GM12878 (cell line): ENCODE results near the gene ATP10D.

Experiments used
- ZNF384 ChIP-seq: IDR thresholded peaks from 2 replicates; pipeline ENCODE4 v1.6.1; 2012; ENCODE audit warnings: low read depth, mild to moderate bottlenecking, low read length, improper control_type of control experiment, borderline replicate concordance
- TF ChIP-seq, protein P1 (sequence below): fragments of 450-650 bp; IDR thresholded peaks from 2 replicates; pipeline ENCODE4 v1.6.1; 2014; ENCODE audit warnings: mild to moderate bottlenecking

- TF ChIP-seq, protein P1, sequence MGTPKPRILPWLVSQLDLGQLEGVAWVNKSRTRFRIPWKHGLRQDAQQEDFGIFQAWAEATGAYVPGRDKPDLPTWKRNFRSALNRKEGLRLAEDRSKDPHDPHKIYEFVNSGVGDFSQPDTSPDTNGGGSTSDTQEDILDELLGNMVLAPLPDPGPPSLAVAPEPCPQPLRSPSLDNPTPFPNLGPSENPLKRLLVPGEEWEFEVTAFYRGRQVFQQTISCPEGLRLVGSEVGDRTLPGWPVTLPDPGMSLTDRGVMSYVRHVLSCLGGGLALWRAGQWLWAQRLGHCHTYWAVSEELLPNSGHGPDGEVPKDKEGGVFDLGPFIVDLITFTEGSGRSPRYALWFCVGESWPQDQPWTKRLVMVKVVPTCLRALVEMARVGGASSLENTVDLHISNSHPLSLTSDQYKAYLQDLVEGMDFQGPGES, result no peak
- TF ChIP-seq ZNF384, result no peak
Observed at GRCh38 chr4:47597696-47598095, 112.6 kb downstream of the ATP10D start.
